ENCODE data around the gene TMEM191C.
"Not testable (repeated sequence)": the region's sequence is repeated elsewhere in the genome, so short reads cannot be mapped to it uniquely, and the experiment has no call there.

TMEM191C gene

DNA sequence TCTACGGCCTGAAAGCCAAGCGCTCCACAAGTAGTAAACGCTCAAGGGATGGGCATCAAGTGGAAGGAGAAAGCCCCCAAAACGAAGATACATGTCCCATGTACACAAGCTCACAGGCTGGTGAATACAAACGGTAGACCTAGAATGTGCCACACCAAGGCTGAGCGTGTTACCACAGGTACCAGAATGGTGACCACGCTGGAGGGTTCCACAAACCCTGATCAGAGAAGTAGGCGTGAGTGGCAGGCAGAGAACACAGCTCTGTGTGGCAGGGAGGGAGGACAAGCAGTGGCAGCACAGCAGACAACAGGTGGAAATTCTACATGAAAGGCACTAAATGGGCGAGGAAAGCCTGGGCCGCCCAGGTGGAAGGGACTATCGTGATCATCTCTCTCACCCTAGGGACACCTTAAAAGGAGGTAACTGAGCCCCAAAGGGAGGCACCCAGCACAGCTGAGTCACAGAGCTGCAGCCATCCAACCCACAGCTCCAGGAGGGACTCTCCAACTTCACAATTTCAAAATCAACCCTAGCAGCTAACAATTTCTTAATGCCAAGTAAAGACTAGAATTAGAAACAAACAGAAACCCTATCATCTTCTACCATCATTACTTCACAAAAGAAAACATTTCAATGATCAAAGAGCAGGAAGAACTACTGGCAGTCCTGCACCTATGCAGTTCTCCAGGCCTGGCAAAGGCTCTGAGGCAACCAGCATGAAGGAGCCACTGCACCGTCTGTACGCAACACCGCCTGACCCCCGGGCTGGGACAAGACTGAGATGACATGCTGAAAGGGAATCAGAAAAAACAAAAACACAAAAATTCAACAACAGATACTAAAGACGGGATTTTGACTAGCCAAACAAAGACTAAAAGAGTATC is 32.7 kb downstream of the TMEM191C start:
- not testable (repeated sequence) for H4K91ac ChIP-seq (ENCODE audit: low read length); H3K14ac ChIP-seq (ENCODE audit: low read length in 2 of 2); DNase-seq; H3K4ac ChIP-seq (ENCODE audit: low read depth in 1 of 2, low read length in 2 of 2); H3K9ac ChIP-seq (ENCODE audit: low read length); H2BK12ac ChIP-seq (ENCODE audit: low read length in 2 of 2); H3K36me3 ChIP-seq (ENCODE audit: control insufficient read depth in 1 of 2, insufficient read depth in 2 of 2, low read depth in 1 of 2, low read length in 2 of 2); H3K4me3 ChIP-seq (ENCODE audit: insufficient read depth in 1 of 2, low read depth in 1 of 2, low read length in 2 of 2); H3K4me1 ChIP-seq (ENCODE audit: control insufficient read depth, insufficient read depth, low read depth, low read length); H3K27me3 ChIP-seq (ENCODE audit: control insufficient read depth in 1 of 2, insufficient read depth in 1 of 2, low read length in 2 of 2); H3K4me2 ChIP-seq (ENCODE audit: low read length, poor library complexity, severe bottlenecking); H2BK15ac ChIP-seq (ENCODE audit: low read depth, poor library complexity, severe bottlenecking); H3K79me1 ChIP-seq (replicated peaks; ENCODE audit: low read length, poor library complexity, severe bottlenecking); H2BK5ac ChIP-seq (ENCODE audit: low read depth, low read length, poor library complexity, severe bottlenecking); H3K9me3 ChIP-seq (ENCODE audit: control insufficient read depth, low read length); H2BK120ac ChIP-seq (ENCODE audit: low read depth, low read length); H3K27ac ChIP-seq (ENCODE audit: low read length, poor library complexity, severe bottlenecking); H3K23ac ChIP-seq (ENCODE audit: low read length in 2 of 2); H2AFZ ChIP-seq (ENCODE audit: low read depth, low read length); H4K8ac ChIP-seq (ENCODE audit: low read length); H3K18ac ChIP-seq (ENCODE audit: low read depth in 1 of 2, low read length in 2 of 2); H2AK5ac ChIP-seq (ENCODE audit: low read length, severe bottlenecking)
- no CpG with 5 or more reads among the region's 16 CpGs for WGBS

DNA sequence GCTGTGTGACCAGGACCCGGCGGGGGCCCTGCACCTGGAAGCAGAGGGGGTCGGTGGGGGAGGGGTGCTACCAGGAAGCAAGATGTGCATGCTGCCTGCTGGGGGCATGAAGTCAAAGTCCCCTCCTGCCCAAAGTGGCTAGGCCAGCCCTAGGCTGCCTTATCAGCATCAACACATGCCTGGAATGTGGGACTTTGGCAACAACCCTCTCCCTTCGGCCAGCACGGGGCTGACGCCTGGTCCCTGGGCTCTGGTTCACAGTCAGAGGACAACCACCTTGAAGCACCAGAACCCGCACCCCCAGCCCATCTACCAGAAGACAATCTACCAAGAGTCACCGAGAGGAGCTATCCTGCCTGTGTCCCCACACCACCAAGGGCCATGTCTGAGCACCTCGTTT is 43.2 kb downstream of the TMEM191C start:
- H3K23ac ChIP-seq (ENCODE audit: low read length in 2 of 2); H2BK120ac ChIP-seq (ENCODE audit: low read depth, low read length); H3K4me1 ChIP-seq (ENCODE audit: control insufficient read depth, insufficient read depth, low read depth, low read length); H3K27me3 ChIP-seq (ENCODE audit: control insufficient read depth in 1 of 2, insufficient read depth in 1 of 2, low read length in 2 of 2); H3K4ac ChIP-seq (ENCODE audit: low read depth in 1 of 2, low read length in 2 of 2); H2AK5ac ChIP-seq (ENCODE audit: low read length, severe bottlenecking); H2BK5ac ChIP-seq (ENCODE audit: low read depth, low read length, poor library complexity, severe bottlenecking); H3K4me3 ChIP-seq (ENCODE audit: insufficient read depth in 1 of 2, low read depth in 1 of 2, low read length in 2 of 2); H3K9me3 ChIP-seq (ENCODE audit: control insufficient read depth, low read length); H4K91ac ChIP-seq (ENCODE audit: low read length); H3K4me2 ChIP-seq (ENCODE audit: low read length, poor library complexity, severe bottlenecking); H2BK12ac ChIP-seq (ENCODE audit: low read length in 2 of 2); H2BK15ac ChIP-seq (ENCODE audit: low read depth, poor library complexity, severe bottlenecking); DNase-seq; H2AFZ ChIP-seq (ENCODE audit: low read depth, low read length); H3K27ac ChIP-seq (ENCODE audit: low read length, poor library complexity, severe bottlenecking); H3K9ac ChIP-seq (ENCODE audit: low read length); H3K18ac ChIP-seq (ENCODE audit: low read depth in 1 of 2, low read length in 2 of 2); H4K8ac ChIP-seq (ENCODE audit: low read length); H3K36me3 ChIP-seq (ENCODE audit: control insufficient read depth in 1 of 2, insufficient read depth in 2 of 2, low read depth in 1 of 2, low read length in 2 of 2); H3K14ac ChIP-seq (ENCODE audit: low read length in 2 of 2); H3K79me1 ChIP-seq (replicated peaks; ENCODE audit: low read length, poor library complexity, severe bottlenecking): not testable (repeated sequence)
- WGBS, result no CpG with 5 or more reads among the region's 9 CpGs

DNA sequence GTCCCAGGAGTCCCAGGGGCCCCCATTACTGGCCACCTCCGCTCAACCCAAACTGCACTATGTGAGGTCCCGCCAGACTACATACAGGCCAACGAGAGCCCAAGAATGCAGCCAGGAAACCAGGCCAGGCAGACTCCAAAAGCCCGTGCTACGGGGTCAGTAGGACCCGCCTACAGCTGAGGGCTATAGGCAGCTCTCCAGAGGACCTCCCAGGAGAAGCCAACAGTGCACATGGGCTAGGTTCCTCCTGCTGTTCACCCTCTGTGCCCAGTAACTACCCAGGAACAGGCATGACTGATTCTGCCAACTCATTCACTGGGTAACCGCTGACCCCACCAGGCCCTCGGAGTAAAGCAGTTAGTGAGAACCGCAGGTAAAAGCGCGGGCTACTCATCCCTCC is 44.8 kb downstream of the TMEM191C start:
- not testable (repeated sequence) for H3K4me1 ChIP-seq (ENCODE audit: control insufficient read depth, insufficient read depth, low read depth, low read length); H3K4me3 ChIP-seq (ENCODE audit: insufficient read depth in 1 of 2, low read depth in 1 of 2, low read length in 2 of 2); H3K27me3 ChIP-seq (ENCODE audit: control insufficient read depth in 1 of 2, insufficient read depth in 1 of 2, low read length in 2 of 2); H2AK5ac ChIP-seq (ENCODE audit: low read length, severe bottlenecking); H3K18ac ChIP-seq (ENCODE audit: low read depth in 1 of 2, low read length in 2 of 2); H3K9ac ChIP-seq (ENCODE audit: low read length); H2BK5ac ChIP-seq (ENCODE audit: low read depth, low read length, poor library complexity, severe bottlenecking); H2AFZ ChIP-seq (ENCODE audit: low read depth, low read length); H3K79me1 ChIP-seq (replicated peaks; ENCODE audit: low read length, poor library complexity, severe bottlenecking); H2BK15ac ChIP-seq (ENCODE audit: low read depth, poor library complexity, severe bottlenecking); H3K27ac ChIP-seq (ENCODE audit: low read length, poor library complexity, severe bottlenecking); H3K23ac ChIP-seq (ENCODE audit: low read length in 2 of 2); H2BK12ac ChIP-seq (ENCODE audit: low read length in 2 of 2); H4K91ac ChIP-seq (ENCODE audit: low read length); H4K8ac ChIP-seq (ENCODE audit: low read length); H3K9me3 ChIP-seq (ENCODE audit: control insufficient read depth, low read length); DNase-seq; H3K4me2 ChIP-seq (ENCODE audit: low read length, poor library complexity, severe bottlenecking); H3K14ac ChIP-seq (ENCODE audit: low read length in 2 of 2); H2BK120ac ChIP-seq (ENCODE audit: low read depth, low read length); H3K36me3 ChIP-seq (ENCODE audit: control insufficient read depth in 1 of 2, insufficient read depth in 2 of 2, low read depth in 1 of 2, low read length in 2 of 2); H3K4ac ChIP-seq (ENCODE audit: low read depth in 1 of 2, low read length in 2 of 2)
- no CpG with 5 or more reads among the region's 11 CpGs for WGBS

DNA sequence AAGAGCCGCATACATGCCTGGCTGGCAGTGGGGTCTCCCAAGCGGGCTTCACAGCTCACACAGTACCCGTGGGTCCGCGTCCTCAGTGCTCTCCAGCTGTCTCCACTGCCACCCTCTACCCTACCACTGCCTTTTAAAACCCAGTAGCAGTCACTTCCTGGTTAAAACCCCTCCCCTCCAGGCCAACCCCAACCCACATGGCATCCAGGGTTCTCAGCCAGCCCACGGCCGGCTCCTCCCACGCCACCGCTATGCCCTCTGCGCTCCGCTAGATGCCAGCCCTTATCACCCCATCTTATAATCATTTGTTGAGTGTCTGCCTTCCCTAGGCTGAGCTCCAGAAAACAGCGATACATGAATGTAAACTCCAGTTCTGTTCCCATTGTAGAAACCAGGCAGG is 46.9 kb downstream of the TMEM191C start:
- not testable (repeated sequence) for H4K91ac ChIP-seq (ENCODE audit: low read length); H3K4me3 ChIP-seq (ENCODE audit: insufficient read depth in 1 of 2, low read depth in 1 of 2, low read length in 2 of 2); H3K9me3 ChIP-seq (ENCODE audit: control insufficient read depth, low read length); H3K9ac ChIP-seq (ENCODE audit: low read length); H3K27ac ChIP-seq (ENCODE audit: low read length, poor library complexity, severe bottlenecking); H3K18ac ChIP-seq (ENCODE audit: low read depth in 1 of 2, low read length in 2 of 2); H2BK120ac ChIP-seq (ENCODE audit: low read depth, low read length); H3K4me1 ChIP-seq (ENCODE audit: control insufficient read depth, insufficient read depth, low read depth, low read length); H3K4me2 ChIP-seq (ENCODE audit: low read length, poor library complexity, severe bottlenecking); DNase-seq; H2AK5ac ChIP-seq (ENCODE audit: low read length, severe bottlenecking); H3K14ac ChIP-seq (ENCODE audit: low read length in 2 of 2); H3K36me3 ChIP-seq (ENCODE audit: control insufficient read depth in 1 of 2, insufficient read depth in 2 of 2, low read depth in 1 of 2, low read length in 2 of 2); H4K8ac ChIP-seq (ENCODE audit: low read length); H3K79me1 ChIP-seq (replicated peaks; ENCODE audit: low read length, poor library complexity, severe bottlenecking); H2BK12ac ChIP-seq (ENCODE audit: low read length in 2 of 2); H3K23ac ChIP-seq (ENCODE audit: low read length in 2 of 2); H2BK5ac ChIP-seq (ENCODE audit: low read depth, low read length, poor library complexity, severe bottlenecking); H2BK15ac ChIP-seq (ENCODE audit: low read depth, poor library complexity, severe bottlenecking); H3K4ac ChIP-seq (ENCODE audit: low read depth in 1 of 2, low read length in 2 of 2); H2AFZ ChIP-seq (ENCODE audit: low read depth, low read length); H3K27me3 ChIP-seq (ENCODE audit: control insufficient read depth in 1 of 2, insufficient read depth in 1 of 2, low read length in 2 of 2)
- WGBS, result no CpG with 5 or more reads among the region's 12 CpGs

Measured in mesenchymal stem cell (in vitro differentiated cells and primary cell).